HG02759 (cell line): ENCODE results near the gene BUD13.

Experiments used
- ATAC-seq: cut with Tn5 transposase; IDR thresholded peaks from one replicate; pipeline ENCODE4 v1.9.1; 2021; ENCODE audit warnings: mild to moderate bottlenecking, moderate library complexity; ENCODE audit not compliant: unreplicated experiment

Gene BUD13

GRCh38 chr11:116792869-116793771, 20.3 kb upstream of the BUD13 start:
- ATAC-seq, result no peak

GRCh38 chr11:116792144-116792868, 19.5 kb upstream of the BUD13 start:
- no peak for ATAC-seq

- ATAC-seq, result no peak
Observed at GRCh38 chr11:116791813-116792143, 19.0 kb upstream of the BUD13 start, which contains the start of gene APOA5. TSS of gene APOA5 (minus strand) at chr11:116791879. CDS start at chr11:116791860, 19 bp downstream.

GRCh38 chr11:116791002-116791812, 18.4 kb upstream of the BUD13 start:
- ATAC-seq, result no peak

GRCh38 chr11:116790167-116791001, 17.6 kb upstream of the BUD13 start:
- no peak for ATAC-seq

GRCh38 chr11:116788975-116789374, 16.2 kb upstream of the BUD13 start:
- ATAC-seq, result no peak

GRCh38 chr11:116788534-116788933, 15.7 kb upstream of the BUD13 start:
- ATAC-seq, result no peak

GRCh38 chr11:116787786-116788486, 15.1 kb upstream of the BUD13 start, which contains the start of gene ZPR1:
TSS of gene ZPR1 (minus strand) at chr11:116788023. CDS start at chr11:116787990, 33 bp downstream.
- ATAC-seq, result peak; percentile 92

GRCh38 chr11:116787436-116787785, 14.6 kb upstream of the BUD13 start:
- ATAC-seq, result peak; percentile 28

GRCh38 chr11:116786966-116787365, 14.2 kb upstream of the BUD13 start:
- no peak for ATAC-seq

GRCh38 chr11:116786326-116786725, 13.5 kb upstream of the BUD13 start:
- ATAC-seq, result no peak

GRCh38 chr11:116782728-116783127, 9.9 kb upstream of the BUD13 start:
- ATAC-seq, result no peak

- no peak for ATAC-seq
Observed at GRCh38 chr11:116778556-116778955, 5.8 kb upstream of the BUD13 start.

- no peak for ATAC-seq
Observed at GRCh38 chr11:116777056-116777455, 4.3 kb upstream of the BUD13 start.

- no peak for ATAC-seq
Observed at GRCh38 chr11:116776522-116776984, 3.8 kb upstream of the BUD13 start.

GRCh38 chr11:116775975-116776374, 3.2 kb upstream of the BUD13 start:
- ATAC-seq, result no peak

- ATAC-seq, result no peak
Observed at GRCh38 chr11:116774661-116775060, 1.9 kb upstream of the BUD13 start.

- peak; percentile 47 for ATAC-seq
Observed at GRCh38 chr11:116773203-116774097, 663 bp upstream of the BUD13 start.

- no peak for ATAC-seq
Observed at GRCh38 chr11:116771935-116772334, 852 bp downstream of the BUD13 start.
